ENCODE results near the gene LRRC58. TPM values are rescaled to one million over a fixed set of nuclear protein-coding genes. Genes with fewer than 3 reads are reported as not detected.

LRRC58 gene
- total and polyA plus RNA-seq, 2 experiments from 2014 or later, result 8.8 to 34.7 TPM

MicroRNA genes within 50 kb of the gene (microRNA counts, 767-probe panel; counts per million panel counts)
- not detected for microRNA hsa-miR-198

Other genes with a start within 250 kb of the LRRC58 start
- 0.27 and 0.52 TPM in 2 replicates for gene GPR156, start 64.1 kb downstream of the LRRC58 start, total RNA-seq
- 0.80 TPM in 1 of 2 replicates, not detected in the other for gene GPR156, start 64.1 kb downstream of the LRRC58 start, polyA plus RNA-seq
- gene FSTL1, start 101.6 kb upstream of the LRRC58 start, total RNA-seq, result 344 and 390 TPM in 2 replicates
- 183 and 195 TPM in 2 replicates for gene FSTL1, start 101.6 kb upstream of the LRRC58 start, polyA plus RNA-seq
- 101 and 114 TPM in 2 replicates for gene NDUFB4, start 247.0 kb upstream of the LRRC58 start, total RNA-seq
- gene NDUFB4, start 247.0 kb upstream of the LRRC58 start, polyA plus RNA-seq, result 290 and 318 TPM in 2 replicates

All from hepatocyte (in vitro differentiated cells).